IPS DF 19.7 (cell line): ENCODE results near the gene MBD5.

Experiments used
- DNase-seq: peaks from one replicate; pipeline ENCODE4 v3.0.0-alpha.2; 2013; ENCODE audit warnings: low read depth, low spot score

Gene MBD5

DNA sequence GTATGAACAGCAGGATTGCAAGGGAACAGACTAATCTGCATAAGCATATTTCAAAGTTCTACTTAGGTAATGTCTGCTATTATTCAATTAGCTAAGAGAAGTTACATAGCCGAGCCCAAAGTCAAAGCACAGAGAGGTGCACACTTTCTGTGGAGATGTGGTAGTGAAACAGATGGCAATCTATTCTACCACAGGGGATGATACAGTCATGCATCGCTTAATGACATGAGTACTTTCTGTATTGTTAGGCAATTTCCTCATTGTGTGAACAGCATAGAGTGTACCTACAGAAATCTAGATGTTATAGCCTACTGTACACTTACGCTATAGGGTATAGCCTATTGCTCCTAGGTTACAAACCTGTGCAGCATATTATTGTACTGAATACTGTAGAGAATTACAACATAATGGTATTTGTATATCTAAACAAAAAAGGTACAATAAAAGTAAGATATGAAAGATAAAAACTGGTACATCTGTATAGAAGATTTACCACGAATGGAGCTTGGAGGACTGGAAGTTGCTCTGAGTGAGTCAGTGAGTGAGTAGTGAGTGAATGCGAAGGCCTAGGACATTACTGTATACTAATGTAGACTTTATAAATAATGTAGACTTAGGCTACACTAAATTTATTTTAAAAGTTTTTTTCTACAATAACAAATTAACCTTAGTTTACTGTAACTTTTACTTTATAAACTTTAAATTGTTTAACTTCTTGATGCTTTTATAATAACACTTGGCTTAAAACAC, 197.6 kb downstream of the MBD5 start:
- no peak for DNase-seq

DNA sequence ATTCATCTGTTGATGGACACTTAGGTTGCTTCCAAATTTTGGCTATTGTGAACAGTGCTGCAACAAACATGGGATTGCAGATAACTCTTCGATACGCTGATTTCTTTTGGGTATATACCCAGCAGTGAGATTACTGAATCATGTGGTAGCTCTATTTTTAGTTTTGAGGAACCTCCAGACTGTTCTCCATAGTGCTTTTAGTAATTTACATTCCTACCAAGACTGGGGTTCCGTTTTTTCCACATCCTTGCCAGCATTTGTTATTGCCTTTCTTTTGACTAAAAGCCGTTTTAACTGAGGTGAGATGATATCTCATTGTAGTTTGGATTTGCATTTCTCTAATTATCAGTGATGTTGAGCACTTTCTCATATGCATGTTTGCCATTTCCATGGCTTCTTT, 200.3 kb downstream of the MBD5 start:
- no peak for DNase-seq

DNA sequence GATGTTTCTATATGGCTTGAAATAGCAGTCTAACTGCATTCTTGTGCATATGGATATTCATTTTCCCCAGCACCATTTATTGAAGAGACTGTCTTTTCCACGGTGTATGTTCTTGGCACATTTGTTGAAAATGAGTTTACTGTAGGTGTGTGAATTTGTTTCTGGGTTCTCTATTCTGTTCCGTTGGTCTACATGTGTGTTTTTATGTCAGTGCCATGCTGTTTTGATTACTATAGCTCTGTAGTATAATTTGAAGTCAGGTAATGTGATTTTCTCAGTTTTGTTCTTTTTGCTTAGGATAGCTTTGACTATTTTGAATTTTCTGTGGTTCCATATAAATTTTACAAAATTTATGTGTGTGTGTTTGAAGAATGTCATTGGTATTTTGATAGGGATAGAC, 201.0 kb downstream of the MBD5 start:
- DNase-seq, result no peak

DNA sequence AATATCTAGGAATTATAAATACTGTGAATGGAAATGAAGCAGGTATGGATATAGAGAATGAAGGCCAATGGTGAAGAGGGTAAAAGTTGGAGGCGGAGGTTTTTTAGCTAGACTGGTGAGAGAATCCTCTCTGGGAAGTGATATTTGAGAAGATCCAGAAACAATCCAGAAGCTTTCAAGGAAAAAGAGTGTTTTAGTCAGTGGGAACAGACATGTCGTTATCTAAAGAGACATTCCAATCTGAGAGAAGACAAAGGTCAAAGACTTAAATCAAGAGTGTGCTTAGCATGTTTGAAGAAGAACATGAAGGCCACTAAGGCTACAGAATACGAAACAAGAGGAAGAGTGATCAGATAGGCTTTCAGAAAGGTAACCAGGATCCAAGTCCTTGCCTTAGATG, 211.0 kb downstream of the MBD5 start:
- DNase-seq, result no peak

DNA sequence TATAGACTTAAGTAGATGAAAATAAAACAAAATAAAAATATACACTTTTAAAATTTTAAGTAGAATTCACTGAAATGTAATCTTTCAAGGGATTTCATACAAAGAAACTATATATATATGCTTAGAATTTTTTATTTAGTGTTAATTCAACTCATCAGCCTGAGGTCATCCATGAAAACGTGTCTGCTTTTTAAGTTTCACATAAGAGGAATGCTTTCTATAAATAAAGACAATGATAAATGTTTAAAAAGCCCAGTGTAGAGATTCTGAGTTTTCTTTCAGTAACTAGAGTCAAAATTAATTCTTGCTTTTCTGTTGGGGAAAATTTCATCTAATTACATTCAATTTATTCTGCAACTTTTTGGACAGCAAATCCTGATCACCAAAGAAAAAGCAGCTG, 213.3 kb downstream of the MBD5 start:
- DNase-seq, result no peak

DNA sequence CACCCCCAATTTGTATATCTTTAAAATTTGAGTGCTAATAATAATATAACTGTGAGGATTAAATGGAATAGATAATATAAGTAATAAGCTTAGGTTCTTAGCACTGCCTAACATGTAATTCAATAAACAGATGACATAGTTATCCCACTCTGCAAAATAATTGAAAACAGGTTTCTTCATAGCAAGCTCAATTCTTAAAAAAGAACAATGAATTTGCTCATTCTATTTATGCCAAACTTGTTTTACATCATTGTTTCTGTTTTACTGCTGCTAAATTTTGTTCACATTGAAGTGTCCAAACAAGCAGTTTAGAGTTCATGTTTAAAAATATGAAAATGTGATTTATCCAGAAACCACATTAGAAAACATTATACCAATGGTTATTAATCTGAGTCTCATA, 217.0 kb downstream of the MBD5 start:
- DNase-seq, result no peak

DNA sequence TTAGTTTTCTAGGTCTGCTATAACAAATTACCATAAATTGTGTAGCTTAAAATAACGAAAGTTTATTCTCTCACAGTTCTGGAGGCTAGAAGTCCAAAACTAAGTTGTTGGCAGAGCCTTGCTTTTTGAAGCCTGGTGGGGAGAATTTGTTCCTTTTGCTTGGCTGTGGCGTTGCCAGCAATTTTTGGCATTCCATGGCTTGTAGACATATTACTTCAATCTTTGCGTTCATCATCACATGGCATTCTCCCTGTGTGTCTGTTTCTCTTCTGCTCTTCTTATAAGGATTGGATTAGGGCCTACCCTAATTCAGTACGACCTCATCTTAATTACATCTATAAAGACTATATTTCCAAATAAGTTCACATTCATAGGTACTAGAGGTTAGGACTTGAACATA, 217.7 kb downstream of the MBD5 start:
- no peak for DNase-seq

DNA sequence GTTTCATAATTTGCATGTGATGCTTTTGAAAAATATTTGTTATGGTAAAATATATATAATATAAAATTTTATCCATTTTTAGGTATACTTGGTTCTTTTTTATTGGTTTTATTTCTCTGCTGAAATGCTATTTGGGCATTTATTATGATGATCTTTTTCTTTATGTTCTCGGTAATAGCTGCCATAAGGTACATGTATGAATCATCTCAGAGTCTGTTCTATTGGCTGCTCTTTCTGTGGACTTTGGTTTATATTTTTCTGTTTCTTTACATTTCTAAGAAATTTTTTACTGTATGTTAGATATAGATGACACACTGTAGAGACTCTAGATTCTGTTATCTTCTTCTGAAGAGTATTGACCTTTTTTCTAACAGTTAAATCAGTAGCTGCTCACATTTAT, 219.9 kb downstream of the MBD5 start:
- DNase-seq, result no peak

DNA sequence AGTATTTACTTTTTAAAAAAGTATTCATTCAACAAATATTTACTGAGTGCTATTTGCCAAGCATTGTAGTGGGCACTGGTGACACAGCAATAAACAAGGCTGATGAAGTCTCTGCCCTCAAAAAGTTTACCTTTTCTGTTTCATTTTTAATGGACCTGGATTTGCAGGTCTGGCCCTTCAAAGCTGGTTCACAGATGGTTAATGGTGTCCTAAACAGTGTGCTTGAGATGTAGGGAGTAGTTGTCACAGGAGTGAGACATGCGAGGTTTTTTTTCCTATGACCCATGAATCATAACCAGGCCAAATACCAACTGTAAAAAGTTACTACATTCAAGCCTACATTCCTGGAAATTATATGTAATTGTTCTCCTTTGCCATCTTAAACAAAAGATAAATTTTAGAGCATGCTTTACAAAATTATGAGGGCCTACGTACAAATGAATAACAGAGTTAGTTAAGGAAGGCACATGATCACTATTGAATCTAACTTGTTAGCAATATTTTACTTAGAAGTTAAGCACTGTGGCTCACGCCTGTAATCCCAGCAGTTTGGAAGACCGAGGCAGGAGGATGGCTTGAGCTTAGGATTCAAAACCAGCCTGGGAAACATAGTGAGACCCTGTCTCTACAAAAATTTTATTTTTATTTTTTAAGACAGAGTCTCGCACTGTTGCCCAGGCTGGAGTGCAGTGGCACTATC, 223.9 kb downstream of the MBD5 start:
- DNase-seq, result no peak

DNA sequence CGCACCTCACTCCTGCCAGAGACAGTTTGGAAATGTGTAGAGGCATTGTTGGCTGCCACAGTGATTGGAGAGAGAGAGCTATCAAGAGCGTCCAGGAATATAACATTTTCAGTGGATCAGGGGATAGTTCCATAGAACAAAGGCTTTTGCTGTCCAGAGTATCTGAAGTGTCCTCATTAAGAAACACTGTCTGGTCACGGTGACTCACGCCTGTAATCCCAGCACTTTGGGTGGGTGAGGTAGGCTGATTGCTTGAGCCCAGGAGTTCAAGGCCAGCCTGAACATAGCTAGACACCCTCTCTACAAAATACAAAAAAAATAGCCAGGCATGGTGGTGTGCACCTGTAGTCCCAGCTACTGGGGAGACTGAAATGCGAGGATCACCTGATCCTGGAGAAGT, 231.1 kb downstream of the MBD5 start:
- no peak for DNase-seq

DNA sequence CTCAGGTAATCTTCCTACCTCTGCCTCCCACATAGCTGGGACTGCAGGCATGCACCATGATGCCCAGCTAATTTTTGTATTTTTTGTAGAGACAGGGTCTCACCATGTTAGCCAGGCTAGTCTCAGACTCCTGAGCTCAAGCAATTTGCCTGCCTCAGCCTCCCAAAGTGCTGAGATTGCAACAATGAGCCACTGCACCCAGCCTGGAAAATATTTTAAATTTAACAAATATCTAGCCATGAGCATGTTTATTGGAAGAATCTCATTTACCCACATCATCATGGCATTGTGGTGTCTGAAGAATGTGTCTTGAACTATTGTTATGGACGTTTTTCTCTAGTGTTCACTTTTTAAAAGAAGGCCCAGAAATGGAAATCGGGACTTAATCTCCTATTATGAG, 231.8 kb downstream of the MBD5 start:
- no peak for DNase-seq

DNA sequence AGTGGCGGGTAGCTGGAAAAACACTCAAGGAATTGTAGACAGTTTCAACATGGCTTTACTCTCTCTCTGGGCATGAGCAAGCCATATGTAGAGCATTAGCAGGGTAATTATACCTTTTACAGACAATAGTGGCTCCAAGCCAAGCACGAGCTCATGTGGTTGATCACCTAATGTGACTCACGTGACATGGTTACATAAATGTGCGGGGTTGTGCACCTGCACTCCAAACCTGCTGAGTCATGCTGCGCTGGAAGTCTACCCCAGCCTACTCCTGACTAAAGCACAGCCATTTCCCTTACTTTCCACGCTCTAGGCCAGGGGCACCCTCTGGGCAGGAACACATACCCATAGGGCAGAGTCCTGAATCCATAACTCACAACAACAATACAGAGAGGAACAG, 232.8 kb downstream of the MBD5 start:
- no peak for DNase-seq

DNA sequence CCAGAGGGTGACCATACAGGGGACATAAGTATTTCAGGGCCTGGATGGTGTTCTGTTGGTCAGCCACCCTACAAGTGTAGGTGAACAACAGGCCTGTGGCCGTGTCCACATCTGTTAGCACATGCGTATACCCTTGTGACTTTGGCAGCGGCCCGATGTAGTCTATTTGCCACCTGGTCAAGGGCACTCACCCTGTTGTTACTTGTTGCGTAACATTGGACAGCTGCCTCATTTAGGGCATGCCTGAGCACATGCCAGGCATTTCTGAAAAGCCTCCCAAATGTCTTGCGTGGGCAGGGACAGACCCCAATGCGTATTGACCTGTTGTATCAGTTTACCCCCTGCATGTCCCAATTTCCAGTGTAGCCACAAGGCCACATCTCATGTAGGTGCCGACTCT, 235.0 kb downstream of the MBD5 start:
- no peak for DNase-seq

DNA sequence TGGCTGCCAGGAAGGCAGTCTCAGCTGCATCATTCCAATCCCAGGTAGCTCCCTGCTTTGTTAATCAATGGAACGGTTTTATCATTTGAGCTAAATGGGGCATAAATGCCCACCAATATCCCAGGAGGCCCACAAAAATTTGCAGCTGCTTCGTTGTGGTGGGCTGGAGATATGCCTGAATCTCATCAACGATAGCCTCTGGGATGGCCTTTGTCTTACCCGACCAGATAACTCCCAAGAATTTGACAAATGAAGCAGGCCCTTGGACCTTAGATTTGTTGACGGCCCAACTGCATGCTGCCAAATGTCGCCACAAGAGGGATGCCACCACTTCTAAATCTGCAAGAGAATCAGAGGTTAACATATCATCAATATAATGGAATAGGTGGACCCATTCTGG, 236.4 kb downstream of the MBD5 start:
- DNase-seq, result no peak

DNA sequence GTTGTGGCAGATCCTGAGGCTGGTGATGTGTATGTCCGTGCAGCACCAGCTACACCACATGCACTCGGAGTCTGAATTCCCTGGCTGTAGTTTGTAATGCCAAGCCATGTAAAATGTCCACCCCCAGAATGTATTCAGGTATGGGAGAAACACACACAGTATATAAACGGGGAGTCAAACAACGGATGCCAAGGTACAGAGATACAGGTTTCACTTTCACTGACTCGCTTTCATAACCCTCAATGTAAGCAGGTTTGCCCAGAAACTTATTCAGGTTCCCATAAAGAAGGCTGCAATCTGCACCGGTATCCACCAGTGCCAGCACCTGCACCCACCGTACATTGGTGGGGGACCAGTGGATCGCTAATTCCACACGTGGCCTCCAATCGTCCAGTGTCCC, 237.2 kb downstream of the MBD5 start:
- DNase-seq, result no peak

DNA sequence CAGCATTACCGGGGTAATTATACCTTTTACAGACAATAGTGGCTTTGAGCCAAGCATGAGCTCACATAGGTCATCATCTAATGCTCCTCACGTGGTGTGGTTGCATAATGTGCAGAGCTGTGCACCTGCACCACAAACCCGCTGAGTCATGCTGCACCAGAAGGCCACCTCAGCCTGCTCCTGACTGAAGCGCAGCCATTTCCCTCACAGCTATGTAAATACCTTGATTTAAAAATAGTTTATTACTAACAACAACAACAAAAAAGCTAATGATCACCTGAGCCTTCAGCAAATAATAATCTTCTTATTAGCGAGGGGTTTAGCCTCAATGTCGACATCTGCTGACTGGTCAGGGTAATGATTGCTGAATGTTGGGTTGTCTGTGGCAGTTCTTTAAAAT, 238.8 kb downstream of the MBD5 start:
- DNase-seq, result peak; percentile 7

DNA sequence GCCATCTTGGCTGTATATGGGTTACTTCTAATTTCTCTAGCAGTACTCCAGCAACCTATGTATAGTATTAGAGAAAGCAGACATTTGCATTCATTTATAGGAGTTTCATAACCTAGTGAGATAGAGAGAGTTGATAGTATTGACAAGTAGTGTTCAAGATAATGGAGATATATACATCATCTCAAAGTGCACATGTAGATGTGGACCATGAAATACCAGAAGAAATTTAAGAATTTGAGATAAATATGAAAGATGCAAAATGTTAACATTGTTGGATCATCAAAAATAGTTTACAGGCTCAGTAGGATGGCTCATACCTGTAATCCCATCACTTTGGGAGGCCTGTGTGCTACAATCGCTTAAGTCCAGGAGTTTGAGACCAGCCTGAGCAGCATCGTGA, 243.0 kb downstream of the MBD5 start:
- DNase-seq, result no peak

DNA sequence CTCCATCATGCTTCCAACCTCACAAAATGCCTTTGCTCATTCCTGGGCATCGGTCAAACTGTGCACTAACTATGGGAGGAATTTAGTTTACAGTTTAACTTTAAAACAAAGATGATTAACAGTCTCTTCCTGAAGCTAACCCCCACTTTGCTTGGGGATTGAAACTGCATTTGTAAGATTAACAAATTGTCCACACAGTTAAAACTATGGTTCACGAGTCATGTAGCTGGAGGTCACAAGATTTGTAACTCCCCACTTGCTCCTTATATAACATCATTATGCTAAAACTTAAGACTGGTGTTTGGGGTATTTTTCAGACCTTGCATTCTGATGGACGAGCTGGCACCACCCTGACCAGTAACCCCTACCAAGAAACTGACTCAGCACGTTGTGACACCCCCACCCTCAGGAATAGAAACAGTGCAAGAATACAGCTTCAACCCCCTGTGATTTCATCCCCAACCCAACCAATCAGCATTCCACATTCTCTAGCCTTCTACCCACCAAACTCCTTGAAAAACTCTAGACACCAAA, 252.3 kb downstream of the MBD5 start:
- DNase-seq, result no peak

DNA sequence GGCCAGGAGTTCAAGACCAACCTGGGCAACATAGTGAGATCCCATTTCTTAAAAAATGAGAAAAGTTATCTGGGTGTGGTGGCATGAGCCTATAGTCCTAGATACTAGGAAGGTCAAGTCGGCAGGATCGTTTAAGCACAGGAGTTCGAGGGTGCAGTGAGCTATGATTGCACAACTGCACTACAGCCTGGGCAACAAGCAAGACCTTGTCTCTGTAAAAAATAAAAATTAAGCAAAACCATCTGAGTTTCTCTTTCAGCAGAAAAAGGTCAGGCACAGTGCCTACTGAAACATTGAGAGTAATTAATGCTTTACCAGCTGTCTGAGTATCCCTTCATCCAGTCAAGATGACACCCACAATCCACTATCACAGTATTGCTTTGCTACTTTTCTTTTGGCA, 258.3 kb downstream of the MBD5 start:
- no peak for DNase-seq

DNA sequence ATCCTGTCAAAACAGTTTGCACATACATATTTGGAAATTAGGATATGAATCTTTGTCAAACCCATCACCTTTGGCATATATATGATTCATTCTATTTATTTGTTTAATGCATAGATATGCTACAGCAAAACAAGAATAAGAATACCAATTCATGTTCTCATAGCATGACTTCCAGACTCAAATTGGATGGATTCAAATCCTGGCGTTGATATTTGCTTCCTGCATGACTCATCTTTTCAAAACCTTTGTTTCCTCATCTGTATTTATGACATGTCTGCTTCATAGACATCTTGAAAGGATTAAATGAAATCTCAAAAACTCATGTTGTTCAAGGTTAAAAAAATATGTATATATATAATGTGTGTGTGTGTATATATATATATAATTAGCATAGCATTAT, 261.3 kb downstream of the MBD5 start:
- no peak for DNase-seq

DNA sequence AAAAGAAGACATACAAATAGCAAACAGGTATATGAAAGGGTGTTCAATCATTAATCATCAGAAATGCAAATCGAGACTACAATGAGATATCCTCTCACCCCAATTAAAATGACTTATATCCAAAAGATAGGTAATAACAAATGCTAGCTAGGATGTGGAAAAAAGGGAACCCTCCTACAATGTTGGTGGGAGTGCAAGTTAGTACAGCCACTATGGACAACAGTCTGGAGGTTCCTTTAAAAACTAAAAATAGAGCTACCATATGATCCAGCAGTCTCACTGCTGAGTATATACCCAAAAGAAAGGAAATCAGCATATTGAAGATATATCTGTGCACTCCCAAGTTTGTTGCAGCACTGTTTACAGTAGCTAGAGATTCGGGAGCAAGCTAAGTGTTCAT, 271.5 kb downstream of the MBD5 start:
- DNase-seq, result no peak

DNA sequence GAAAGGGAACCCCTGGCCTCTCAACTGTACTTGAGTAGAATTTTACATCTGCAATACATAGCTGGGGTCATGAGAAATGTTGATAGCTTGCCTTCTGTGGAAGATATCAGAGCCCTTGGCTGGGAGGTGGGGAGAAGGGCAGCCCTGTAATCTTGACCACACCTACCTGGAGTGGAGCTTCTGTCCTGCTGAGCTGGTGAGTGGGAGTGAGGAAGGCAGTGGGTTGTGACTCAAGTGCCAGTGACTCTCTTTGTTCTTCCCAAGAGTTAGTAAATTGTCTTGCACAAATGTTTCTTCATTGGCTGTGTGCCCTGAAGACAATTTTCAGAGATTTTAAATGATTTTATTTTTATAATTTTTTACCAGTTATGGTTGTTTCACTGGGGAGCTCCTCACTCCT, 277.3 kb downstream of the MBD5 start:
- DNase-seq, result no peak

DNA sequence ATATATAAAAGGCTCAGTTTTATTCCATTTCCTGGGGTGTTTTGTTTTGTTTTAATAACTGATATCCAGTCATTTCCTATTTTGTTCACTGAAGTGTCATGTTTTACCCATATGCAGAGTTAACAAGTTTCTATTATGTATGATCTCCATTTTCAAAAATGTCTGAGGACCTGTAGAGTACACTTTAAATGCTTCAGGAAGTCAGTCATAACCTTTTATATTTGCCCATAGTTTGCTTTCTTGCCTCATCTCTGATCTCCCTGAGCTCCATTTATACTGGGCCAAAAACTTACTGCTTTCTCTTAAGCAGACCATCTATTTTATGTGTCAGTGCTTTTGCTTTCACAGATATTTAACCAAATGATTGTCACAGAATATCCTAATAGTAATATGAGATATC, 278.7 kb downstream of the MBD5 start:
- no peak for DNase-seq
